GM21825 (cell line): ENCODE measurements around the gene KRTAP1-1.
"Not testable (repeated sequence)": the region's sequence is repeated elsewhere in the genome, so short reads cannot be mapped to it uniquely, and the experiment has no call there.

ENCODE experiments used
- ATAC-seq: cut with Tn5 transposase; IDR thresholded peaks from one replicate; pipeline ENCODE4 v1.9.1; 2021; ENCODE audit warnings: mild to moderate bottlenecking, moderate library complexity; ENCODE audit not compliant: unreplicated experiment

Gene KRTAP1-1

GRCh38 chr17:41040783-41041571 lies at the start of gene KRTAP1-1:
Gene KRTAP1-1 (minus strand): TSS chr17:41041450. CDS start chr17:41041397, 53 bp downstream.
- not testable (repeated sequence) for ATAC-seq

- ATAC-seq = not testable (repeated sequence)
Measured at GRCh38 chr17:41088760-41089352, 47.6 kb upstream of the KRTAP1-1 start.

GRCh38 chr17:41084100-41084856 lies 43.0 kb upstream of the KRTAP1-1 start, which contains the start of gene KRTAP4-7:
Gene KRTAP4-7 (plus strand): TSS chr17:41084150. CDS start chr17:41084207, 57 bp downstream.
- ATAC-seq = not testable (repeated sequence)

GRCh38 chr17:41083427-41083826 lies 42.2 kb upstream of the KRTAP1-1 start:
- ATAC-seq = not testable (repeated sequence)

- ATAC-seq = no peak
Measured at GRCh38 chr17:41082626-41083025, 41.4 kb upstream of the KRTAP1-1 start.

- ATAC-seq = no peak
Measured at GRCh38 chr17:41076788-41077187, 35.5 kb upstream of the KRTAP1-1 start.

GRCh38 chr17:41073676-41074075 lies 32.4 kb upstream of the KRTAP1-1 start:
- no peak for ATAC-seq

GRCh38 chr17:41071606-41072360 lies 30.5 kb upstream of the KRTAP1-1 start:
- ATAC-seq = no peak

- ATAC-seq = no peak
Measured at GRCh38 chr17:41069031-41069430, 27.8 kb upstream of the KRTAP1-1 start.

- ATAC-seq = no peak
Measured at GRCh38 chr17:41067281-41067680, 26.0 kb upstream of the KRTAP1-1 start.

- no peak for ATAC-seq
Measured at GRCh38 chr17:41065829-41066624, 24.8 kb upstream of the KRTAP1-1 start, which contains the start of gene KRTAP2-4. Gene KRTAP2-4 (minus strand): TSS chr17:41065879. CDS start chr17:41065845, 34 bp downstream.

- ATAC-seq = not testable (repeated sequence)
Measured at GRCh38 chr17:41065016-41065689, 23.9 kb upstream of the KRTAP1-1 start.

- ATAC-seq = no peak
Measured at GRCh38 chr17:41064301-41064700, 23.1 kb upstream of the KRTAP1-1 start.

GRCh38 chr17:41063449-41063848 lies 22.2 kb upstream of the KRTAP1-1 start:
- no peak for ATAC-seq

GRCh38 chr17:41061964-41062363 lies 20.7 kb upstream of the KRTAP1-1 start:
- no peak for ATAC-seq

- no peak for ATAC-seq
Measured at GRCh38 chr17:41060052-41060604, 18.9 kb upstream of the KRTAP1-1 start, which contains the start of gene KRTAP2-3. Gene KRTAP2-3 (minus strand): TSS chr17:41060114. CDS start chr17:41060050, 64 bp downstream.

GRCh38 chr17:41059276-41060051 lies 18.2 kb upstream of the KRTAP1-1 start:
- not testable (repeated sequence) for ATAC-seq

- ATAC-seq = no peak
Measured at GRCh38 chr17:41058741-41059140, 17.5 kb upstream of the KRTAP1-1 start.
